ENCODE measurements around the gene F7. TPM values are rescaled to one million over a fixed set of nuclear protein-coding genes. Genes with fewer than 3 reads are reported as not detected.
A peak's percentile ranks its signal among the peaks of the same experiment; 100 is the strongest.

Gene F7
- total RNA-seq, 2 experiments from 2014 or later: not detected

DNA sequence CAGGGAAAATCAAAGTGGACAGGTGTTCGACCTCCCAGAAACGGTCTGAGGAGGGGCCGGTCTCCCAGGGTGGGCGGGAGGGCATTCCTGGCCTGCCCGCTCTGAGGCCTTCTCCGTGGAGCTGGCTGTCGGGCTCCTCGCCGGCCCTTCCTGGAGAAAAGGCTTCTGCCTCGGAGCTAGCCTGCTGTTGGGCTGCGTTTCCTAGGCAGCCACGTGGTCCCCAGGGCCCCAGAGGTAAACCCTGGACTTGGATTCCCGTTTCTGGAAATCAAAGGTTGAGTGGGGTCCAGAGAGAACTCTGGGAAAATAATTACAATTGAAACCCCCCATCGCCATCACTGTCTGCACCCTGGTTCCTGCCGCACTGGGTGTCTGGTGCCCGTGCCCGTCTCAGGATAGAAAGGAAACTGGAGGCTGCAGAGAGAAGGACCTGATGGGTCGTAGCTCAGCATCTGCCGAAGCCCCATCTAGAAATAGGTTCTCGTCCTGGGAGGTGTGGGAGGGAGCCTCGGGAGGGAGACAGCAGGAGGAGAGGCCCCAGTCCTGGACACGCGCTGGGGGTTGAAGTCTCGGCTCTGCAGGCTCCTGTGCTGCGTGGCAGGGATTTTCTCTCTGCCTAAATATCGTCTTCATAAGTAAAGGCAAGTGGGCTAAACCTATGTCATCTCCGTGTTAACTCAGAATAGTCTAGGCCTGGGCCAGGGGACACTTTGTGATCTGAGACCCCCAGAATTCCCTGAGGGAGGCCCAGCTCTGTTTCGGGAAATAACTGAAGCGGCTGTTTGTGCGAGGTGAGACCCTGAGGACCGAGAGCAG lies 45.2 kb downstream of the F7 start:
- Mint-ChIP-seq H3K36me3 (ENCODE audit: low read depth) (peaks cover 10% of the 10 kb centered on the region), H3K27me3 (peaks cover 15% of the 10 kb centered on the region), H3K4me1 (peaks cover 22% of the 10 kb centered on the region), H3K9me3 (peaks cover 12% of the 10 kb centered on the region), H3K4me3 (no peak overlapping the region), H3K27ac (no peak overlapping the region)
- DNase-seq: no peak
- POLR2A ChIA-PET: no interaction called here
- CTCF ChIA-PET: no interaction called here

DNA sequence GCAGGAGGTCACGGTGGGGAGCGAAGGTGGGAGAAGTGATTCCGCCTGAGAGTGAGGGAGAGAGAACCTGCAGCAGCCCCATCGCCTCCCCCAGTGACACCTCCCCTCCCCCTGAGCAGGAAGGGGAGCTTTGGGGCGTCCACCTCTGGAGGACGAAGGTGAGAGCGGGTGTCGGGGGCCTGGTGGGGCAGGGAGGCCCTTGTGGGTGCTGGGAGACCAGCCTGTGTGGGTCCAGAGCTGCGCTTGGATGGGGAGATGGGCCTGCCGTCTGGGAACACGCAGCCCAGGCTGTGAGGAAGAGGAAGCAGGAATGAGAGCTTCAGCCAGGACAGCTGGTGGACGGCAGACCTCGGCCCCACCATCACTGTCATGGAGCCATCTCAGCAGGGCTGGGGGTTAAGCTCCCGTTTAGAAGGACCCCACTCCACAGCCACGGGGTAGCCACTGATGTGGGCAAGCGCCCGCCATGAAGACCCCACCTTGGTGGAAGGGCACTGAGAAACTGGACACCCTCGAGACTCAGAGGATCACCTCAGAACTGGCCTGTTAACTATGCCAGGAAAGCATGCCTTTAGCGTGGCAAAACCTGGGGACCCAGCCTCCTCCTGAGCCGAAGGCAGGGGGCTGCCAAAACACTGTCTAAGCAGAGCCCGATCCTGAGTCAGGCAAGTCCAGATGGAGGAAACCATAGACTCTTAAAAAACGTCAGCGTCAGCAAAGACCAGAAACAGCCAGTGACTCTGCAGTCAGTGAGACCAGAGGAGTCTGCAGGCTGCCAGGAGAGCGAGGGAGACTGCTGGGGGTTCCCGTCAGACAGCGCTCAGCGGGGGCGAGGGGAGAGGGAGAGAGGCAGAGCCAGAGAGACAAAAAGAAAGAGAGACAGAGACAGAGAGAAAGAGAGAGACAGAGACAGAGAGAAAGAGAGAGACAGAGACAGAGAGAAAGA lies 46.4 kb downstream of the F7 start:
- Mint-ChIP-seq H3K4me3 (peak overlapping the region; percentile 61), H3K4me1 (peaks cover 22% of the 10 kb centered on the region), H3K27ac (peak overlapping the region; percentile 71), H3K9me3 (peaks cover 17% of the 10 kb centered on the region), H3K36me3 (ENCODE audit: low read depth) (peaks cover 12% of the 10 kb centered on the region), H3K27me3 (peaks cover 17% of the 10 kb centered on the region)
- ChIA-PET CTCF (no interaction called here), POLR2A (no interaction called here)
- DNase-seq: no peak

DNA sequence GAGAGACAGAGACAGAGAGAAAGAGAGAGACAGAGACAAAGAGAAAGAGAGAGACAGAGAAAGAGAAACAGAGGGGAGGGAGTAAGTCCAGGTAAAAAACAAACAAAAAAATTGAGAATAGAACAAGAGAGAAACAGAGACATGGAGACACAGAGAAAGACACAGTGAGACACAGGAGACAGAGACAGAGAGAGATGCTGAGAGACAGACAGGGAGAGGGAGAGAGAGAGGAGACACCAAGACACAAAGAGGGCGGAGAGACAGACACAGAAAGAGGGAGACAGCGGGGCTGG lies 47.0 kb downstream of the F7 start:
- POLR2A ChIA-PET: no interaction called here
- peak overlapping the region; percentile 71 for H3K27ac Mint-ChIP-seq

DNA sequence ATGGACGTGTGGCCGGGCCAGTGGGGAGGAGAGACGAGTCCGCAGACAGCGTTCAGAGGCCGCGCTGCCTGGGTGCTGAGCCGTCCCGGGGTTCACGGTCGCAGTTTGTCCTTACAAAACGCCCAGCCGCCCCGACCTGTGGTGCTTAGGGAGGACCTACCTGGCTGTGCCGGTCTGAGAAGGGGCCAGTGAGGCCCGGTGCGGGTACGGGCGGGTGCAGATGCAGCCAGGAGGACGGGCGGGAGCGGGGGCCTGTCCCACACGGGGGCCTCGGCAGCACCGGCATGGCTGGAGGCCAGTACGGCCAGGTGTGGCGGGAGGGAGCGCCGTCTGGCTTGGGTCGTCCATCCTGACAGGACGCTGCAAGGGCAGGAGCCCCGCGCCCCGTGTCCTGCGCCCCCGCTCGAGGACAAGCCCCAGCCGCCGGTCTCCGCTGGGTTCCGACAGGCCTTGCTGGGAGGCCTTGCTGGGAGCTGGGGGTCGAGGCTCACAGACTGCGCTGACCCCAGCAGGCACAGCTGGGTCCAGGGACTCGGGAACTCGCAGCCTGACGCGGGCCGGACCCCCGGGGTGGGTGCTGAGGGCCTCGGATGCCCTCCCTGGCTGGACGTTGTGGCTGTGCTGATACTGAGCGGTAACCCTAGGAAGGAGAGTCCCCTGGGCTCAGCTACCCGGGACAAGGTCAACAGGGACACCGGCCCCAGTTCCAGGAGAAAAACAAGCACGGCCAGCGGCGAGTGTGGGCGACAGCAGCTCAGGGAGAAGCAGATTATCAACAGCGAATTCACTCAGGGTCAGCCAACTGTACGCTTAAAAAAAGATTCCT lies 47.6 kb downstream of the F7 start:
- ChIA-PET POLR2A (no interaction called here), CTCF (no interaction called here)
- H3K9me3 Mint-ChIP-seq: peaks cover 20% of the 10 kb centered on the region
- H3K4me1 Mint-ChIP-seq: peaks cover 22% of the 10 kb centered on the region
- H3K36me3 Mint-ChIP-seq (ENCODE audit: low read depth): peaks cover 12% of the 10 kb centered on the region
- peak overlapping the region; percentile 62 for H3K4me3 Mint-ChIP-seq
- peak overlapping the region; percentile 71 for H3K27ac Mint-ChIP-seq
- H3K27me3 Mint-ChIP-seq: peaks cover 23% of the 10 kb centered on the region
- no peak for DNase-seq

More for the DNA sequence above, 47.0 kb downstream of the F7 start:
- Mint-ChIP-seq H3K9me3 (peaks cover 20% of the 10 kb centered on the region), H3K4me3 (peak overlapping the region; percentile 61), H3K27me3 (peaks cover 23% of the 10 kb centered on the region), H3K4me1 (peaks cover 22% of the 10 kb centered on the region), H3K36me3 (ENCODE audit: low read depth) (peaks cover 12% of the 10 kb centered on the region)
- CTCF ChIA-PET: no interaction called here
- no peak for DNase-seq

DNA sequence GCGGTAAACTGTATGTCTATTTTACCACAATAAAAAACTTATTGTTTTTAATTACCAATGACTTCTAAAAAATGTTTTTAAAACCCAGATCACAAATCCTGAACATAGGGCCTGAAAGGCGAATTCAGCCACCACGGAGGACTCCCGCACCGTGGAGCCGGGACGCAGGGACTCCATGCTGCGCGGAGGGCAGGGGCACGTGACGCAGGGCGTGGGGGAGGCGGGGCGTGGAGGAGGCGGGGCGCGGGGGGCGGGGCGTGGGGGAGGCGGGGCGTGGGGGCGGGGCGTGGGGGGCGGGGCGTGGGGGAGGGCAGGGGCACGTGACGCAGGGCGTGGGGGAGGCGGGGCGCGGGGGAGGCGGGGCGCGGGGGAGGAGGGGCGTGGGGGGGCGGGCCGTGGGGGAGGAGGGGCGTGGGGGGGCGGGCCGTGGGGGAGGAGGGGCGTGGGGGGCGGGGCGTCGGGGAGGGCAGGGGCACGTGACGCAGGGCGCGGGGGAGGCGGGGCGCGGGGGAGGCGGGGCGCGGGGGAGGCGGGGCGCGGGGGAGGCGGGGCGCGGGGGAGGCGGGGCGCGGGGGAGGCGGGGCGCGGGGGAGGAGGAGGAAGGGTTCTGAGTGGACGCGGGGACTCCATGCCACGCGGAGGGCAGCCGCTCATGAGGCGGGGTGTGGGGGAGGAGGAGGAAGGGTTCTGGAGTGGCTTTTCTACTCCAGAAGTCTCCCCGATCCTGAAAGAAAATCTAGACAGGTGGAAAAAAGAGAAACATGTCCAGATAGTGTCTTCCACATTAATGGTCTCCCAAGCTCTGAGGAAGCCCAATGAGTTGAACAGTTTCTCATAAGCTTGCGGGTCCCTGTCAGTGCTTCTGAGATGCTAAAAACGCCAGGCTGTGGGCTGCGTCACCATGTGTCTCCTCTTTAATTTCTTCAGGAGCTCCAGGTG lies 48.5 kb downstream of the F7 start:
- DNase-seq: peak; percentile 69
- peaks cover 20% of the 10 kb centered on the region for H3K9me3 Mint-ChIP-seq
- no peak overlapping the region for H3K27ac Mint-ChIP-seq
- H3K36me3 Mint-ChIP-seq (ENCODE audit: low read depth): peaks cover 12% of the 10 kb centered on the region
- H3K27me3 Mint-ChIP-seq: peaks cover 23% of the 10 kb centered on the region
- ChIA-PET POLR2A (no interaction called here), CTCF (no interaction called here)
- peak overlapping the region; percentile 62 for H3K4me3 Mint-ChIP-seq
- peaks cover 22% of the 10 kb centered on the region for H3K4me1 Mint-ChIP-seq

DNA sequence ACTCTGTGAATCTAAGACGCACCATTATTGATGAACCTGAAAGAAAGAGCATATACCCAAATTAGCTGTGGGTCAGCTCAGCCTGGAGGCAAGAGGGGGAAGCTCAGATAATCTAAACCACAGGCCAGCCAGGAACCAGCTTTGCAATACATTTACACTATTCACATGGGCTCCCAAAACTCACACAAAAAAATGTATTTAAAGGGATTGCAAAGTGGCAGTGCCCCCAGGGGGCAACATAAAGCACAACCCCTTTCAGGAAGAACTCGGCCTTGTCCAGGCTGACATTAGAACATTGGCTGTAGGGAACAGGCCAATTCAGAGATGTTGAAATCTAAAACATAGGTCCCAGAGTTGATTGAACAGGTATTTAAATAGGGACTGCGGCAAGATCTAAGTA lies 49.6 kb downstream of the F7 start:
- H3K4me1 Mint-ChIP-seq: peaks cover 28% of the 10 kb centered on the region
- CTCF ChIA-PET: no interaction called here
- POLR2A ChIA-PET: no interaction called here
- no peak overlapping the region for H3K27ac Mint-ChIP-seq
- H3K36me3 Mint-ChIP-seq (ENCODE audit: low read depth): peaks cover 12% of the 10 kb centered on the region
- peaks cover 23% of the 10 kb centered on the region for H3K27me3 Mint-ChIP-seq
- H3K4me3 Mint-ChIP-seq: no peak overlapping the region
- DNase-seq: no peak
- peaks cover 20% of the 10 kb centered on the region for H3K9me3 Mint-ChIP-seq

DNA sequence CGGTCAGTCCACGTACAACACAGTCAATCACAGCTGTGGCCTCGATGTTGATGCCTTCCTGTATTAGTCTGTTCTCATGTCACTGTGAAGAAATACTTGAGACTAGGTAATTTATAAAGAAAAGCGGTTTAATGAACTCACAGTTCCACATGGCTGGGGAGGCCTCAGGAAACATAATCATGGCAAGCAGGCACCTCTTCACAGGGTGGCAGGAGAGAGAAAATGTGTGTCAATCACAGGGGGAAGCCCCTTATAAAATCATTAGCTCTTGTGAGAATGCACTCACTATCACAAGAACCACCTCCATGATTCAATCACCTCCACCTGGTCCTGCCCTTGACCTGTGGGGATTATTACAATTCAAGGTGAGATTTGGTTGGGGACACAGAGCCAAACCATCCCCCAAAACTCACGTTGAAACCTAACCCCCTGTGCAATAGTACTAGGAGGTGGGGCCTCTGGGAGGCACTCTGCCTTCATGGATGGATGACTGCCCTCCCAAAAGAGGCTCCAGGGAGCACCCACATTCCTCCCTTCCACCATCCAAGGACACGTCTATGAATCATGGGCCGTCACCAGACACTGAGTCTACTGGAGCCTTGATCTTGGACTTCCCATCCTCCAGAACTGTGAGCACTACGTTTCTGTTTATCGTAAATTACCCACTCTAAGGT lies 50.5 kb downstream of the F7 start:
- no peak overlapping the region for H3K4me3 Mint-ChIP-seq
- H3K9me3 Mint-ChIP-seq: peaks cover 20% of the 10 kb centered on the region
- ChIA-PET POLR2A (no interaction called here), CTCF (no interaction called here)
- H3K27ac Mint-ChIP-seq: no peak overlapping the region
- no peak for DNase-seq
- H3K27me3 Mint-ChIP-seq: peaks cover 22% of the 10 kb centered on the region
- H3K36me3 Mint-ChIP-seq (ENCODE audit: low read depth): peaks cover 12% of the 10 kb centered on the region
- peaks cover 35% of the 10 kb centered on the region for H3K4me1 Mint-ChIP-seq

DNA sequence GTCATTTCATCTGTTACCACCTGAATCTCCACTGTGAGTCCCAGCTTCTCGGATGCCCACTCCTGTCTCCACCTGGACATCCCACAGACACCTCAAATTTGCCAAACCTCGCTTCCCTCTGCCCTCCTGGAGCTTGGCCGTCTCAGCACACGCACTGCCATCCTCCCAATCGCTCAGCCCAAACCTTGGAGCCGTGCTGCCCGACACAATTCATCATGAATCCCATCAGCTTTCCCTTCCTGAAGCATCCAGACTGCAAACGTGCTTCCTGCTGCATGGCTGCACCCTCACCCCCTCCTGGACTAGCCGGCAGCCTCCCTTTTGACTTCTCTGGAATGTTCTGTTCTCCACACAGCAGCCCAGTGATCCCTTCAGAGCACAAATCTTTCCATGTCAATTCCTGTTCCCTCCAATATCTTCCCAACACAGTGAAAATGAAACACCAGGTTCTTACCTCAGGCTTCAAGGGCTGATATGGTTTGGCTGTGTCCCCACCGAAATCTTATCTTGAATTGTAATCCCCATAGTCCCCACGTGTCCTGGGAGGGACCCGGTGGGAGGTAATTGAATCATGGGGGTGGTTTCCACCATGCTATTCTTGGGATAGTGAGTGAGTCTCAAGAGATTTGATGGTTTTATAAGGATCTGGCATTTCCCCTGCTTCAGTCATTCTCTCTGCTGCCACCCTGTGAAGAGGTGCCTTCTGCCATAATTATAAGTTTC lies 51.8 kb downstream of the F7 start:
- Mint-ChIP-seq H3K36me3 (ENCODE audit: low read depth) (peaks cover 11% of the 10 kb centered on the region), H3K4me3 (no peak overlapping the region), H3K9me3 (peaks cover 20% of the 10 kb centered on the region), H3K27ac (no peak overlapping the region), H3K27me3 (peaks cover 17% of the 10 kb centered on the region), H3K4me1 (peaks cover 34% of the 10 kb centered on the region)
- CTCF ChIA-PET: interaction anchor here (0.6 kb wide), 1 partner anchor 207 kb away, joined by 3 read pairs; no protein-coding TSS in a partner anchor
- DNase-seq: no peak
- POLR2A ChIA-PET: no interaction called here

DNA sequence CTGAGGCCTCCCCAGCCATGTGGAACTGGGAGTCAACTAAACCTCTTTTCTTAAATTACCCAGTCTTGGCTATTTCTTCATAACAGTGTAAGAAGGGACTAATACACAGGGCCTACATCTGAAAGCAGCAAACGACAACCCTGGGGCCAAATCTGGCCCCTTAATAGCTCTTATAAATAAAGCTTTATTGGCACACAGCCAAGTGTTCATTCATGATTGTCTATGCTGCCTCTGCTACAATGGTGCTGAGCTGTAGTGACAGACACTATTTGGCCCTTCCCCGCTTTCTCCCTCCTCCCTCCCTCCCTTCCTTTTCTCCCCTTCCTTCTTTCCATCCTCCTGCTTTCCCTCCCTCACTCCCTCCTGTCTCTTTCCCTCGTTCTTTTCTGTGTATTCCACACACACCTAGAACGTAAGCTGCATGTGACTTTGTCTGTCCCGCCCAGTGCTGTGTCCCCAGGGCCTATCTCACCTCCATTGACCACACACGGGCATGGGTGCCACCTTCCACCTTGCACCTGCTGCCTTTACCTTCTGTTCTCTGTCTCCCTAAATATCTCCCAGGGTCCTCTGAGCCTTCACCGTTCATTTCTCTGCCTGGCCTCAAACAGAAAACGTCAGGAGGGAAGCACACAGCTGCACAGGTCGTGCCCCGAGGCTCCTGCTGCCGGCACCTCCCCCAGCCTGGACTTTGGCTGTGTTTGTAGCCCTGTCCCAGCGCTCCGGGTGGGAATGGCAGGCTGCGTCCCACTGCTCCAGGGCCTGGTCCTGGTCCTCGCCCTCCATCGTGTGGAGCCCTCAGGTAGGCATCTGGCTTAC lies 52.5 kb downstream of the F7 start, which contains the start of gene PROZ:
Gene PROZ, plus strand, starts transcription at position 720 of the 819 bp plus-strand sequence. Its CDS starts 13 bp downstream, at position 733.
- CTCF ChIA-PET: interaction anchor here (0.6 kb wide), 1 partner anchor 207 kb away, joined by 3 read pairs; no protein-coding TSS in a partner anchor
- no peak within 1 kb of the TSS for H3K27ac Mint-ChIP-seq
- peaks cover 7% of the 10 kb centered on the region for H3K36me3 Mint-ChIP-seq (ENCODE audit: low read depth)
- peaks cover 34% of the 10 kb centered on the region for H3K4me1 Mint-ChIP-seq
- DNase-seq: no peak
- H3K4me3 Mint-ChIP-seq: no peak within 1 kb of the TSS
- peaks cover 11% of the 10 kb centered on the region for H3K27me3 Mint-ChIP-seq
- peaks cover 20% of the 10 kb centered on the region for H3K9me3 Mint-ChIP-seq
- POLR2A ChIA-PET: no interaction called here

DNA sequence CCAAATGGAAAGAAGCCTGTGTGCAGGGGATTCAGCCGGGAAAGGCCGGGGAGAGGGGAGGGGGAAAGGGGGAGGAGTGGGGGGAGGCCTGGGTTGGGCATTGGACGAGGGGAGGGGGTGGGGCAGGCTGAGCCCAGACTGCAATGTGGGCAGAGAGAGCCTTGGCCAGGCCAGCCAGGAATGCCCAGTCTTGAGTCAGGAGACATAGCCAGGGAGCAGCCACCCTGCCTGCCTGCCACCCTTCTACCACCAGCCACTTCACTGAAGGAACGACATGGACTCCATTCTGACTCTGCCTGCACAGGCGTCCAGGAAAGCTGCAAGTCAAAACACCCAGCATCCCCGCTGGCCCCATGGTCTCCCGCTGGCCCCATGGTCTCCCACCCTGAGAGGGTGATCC lies 53.4 kb downstream of the F7 start:
- Mint-ChIP-seq H3K4me1 (peaks cover 34% of the 10 kb centered on the region), H3K9me3 (peaks cover 20% of the 10 kb centered on the region), H3K27ac (no peak overlapping the region), H3K27me3 (peaks cover 11% of the 10 kb centered on the region), H3K4me3 (no peak overlapping the region), H3K36me3 (ENCODE audit: low read depth) (peaks cover 7% of the 10 kb centered on the region)
- no peak for DNase-seq
- ChIA-PET POLR2A (no interaction called here), CTCF (interaction anchor here (0.6 kb wide), 1 partner anchor 16 kb away, joined by 3 read pairs; no protein-coding TSS in a partner anchor)
